Naive thymus-derived CD8-positive, alpha-beta T cell (primary cell): Measurements from ENCODE around the gene RNF182. TPM values are rescaled to one million over a fixed set of nuclear protein-coding genes. Genes with fewer than 3 reads are reported as not detected.
"Not testable (repeated sequence)": the region's sequence is repeated elsewhere in the genome, so short reads cannot be mapped to it uniquely, and the experiment has no call there.

Experiments used
- ATAC-seq, 2 donors: fragments of 150-1000 bp; cut with Tn5 transposase in 1 of 2; sonication (Bioruptor Pico), chemical (Tn5 transposase) in 1 of 2; 1 replicate in 1 of 2; 2 replicates in 1 of 2; pipeline ENCODE4 v1.10.0; 2021; ENCODE audit warnings: mild to moderate bottlenecking in 2 of 2, moderate library complexity in 2 of 2
- POLR2A ChIA-PET: fragments of 350-600 bp; sonication (Branson Sonifier 250); formaldehyde crosslinking; loops from one replicate; lab custom pipeline; 2021; ENCODE audit warnings: antibody characterized with exemption; lab: Charles Lee
- DNase-seq, 10 donors: peaks; one replicate each; pipeline versions ENCODE4 v3.0.0 to v3.0.0-alpha.2; 2020 to 2022
- H3K27ac Mint-ChIP-seq, 10 donors: one replicate each; pipeline ENCODE4 v1.8.0; 2020 to 2022; ENCODE audit warnings: mild to moderate bottlenecking in 10 of 10, mixed read lengths in 10 of 10, moderate library complexity in 4 of 10, inconsistent platforms in 1 of 10
- H3K27me3 Mint-ChIP-seq, 5 donors: one replicate each; pipeline ENCODE4 v1.8.0; 2021 to 2022; ENCODE audit warnings: mixed read lengths in 5 of 5
- H3K36me3 Mint-ChIP-seq, 3 donors: one replicate each; pipeline ENCODE4 v1.8.0; 2020 to 2022; ENCODE audit warnings: mixed read lengths in 3 of 3, mild to moderate bottlenecking in 2 of 3, inconsistent platforms in 1 of 3
- H3K4me1 Mint-ChIP-seq, 4 donors: one replicate each; pipeline ENCODE4 v1.8.0; 2021 to 2022; ENCODE audit warnings: mixed read lengths in 4 of 4
- H3K4me3 Mint-ChIP-seq, 10 donors: one replicate each; pipeline ENCODE4 v1.8.0; 2020 to 2022; ENCODE audit warnings: mild to moderate bottlenecking in 10 of 10, mixed read lengths in 10 of 10, moderate library complexity in 6 of 10, inconsistent platforms in 1 of 10
- H3K9me3 Mint-ChIP-seq, 9 donors: one replicate each; pipeline ENCODE4 v1.8.0; 2020 to 2022; ENCODE audit warnings: mixed read lengths in 9 of 9, mild to moderate bottlenecking in 3 of 9, inconsistent platforms in 1 of 9, moderate library complexity in 1 of 9
- polyA plus RNA-seq, 3 donors: library from polyadenylated mRNA; unstranded; fragments of 300-500 nt; fragmentation: Illumina TruSeq; gene quantifications; one replicate each; pipeline ENCODE4 v1.2.3, GENCODE V29; 2021
- total RNA-seq, 8 experiments: library from RNA in 2 of 8; stranded (reverse) in 2 of 8; gene quantifications; one replicate each; pipeline ENCODE4 v1.2.3 and lab custom pipeline; 2021 to 2026

RNF182 gene
- total and polyA plus RNA-seq, 5 experiments from 2014 or later: not detected

GRCh38 chr6:14017626-14018475 lies 93.1 kb downstream of the RNF182 start:
- H3K27me3 Mint-ChIP-seq: peaks cover 5 to 22% (median 11%) of the 10 kb centered on the region in 5 donors
- H3K4me1 Mint-ChIP-seq: no peaks in the 10 kb centered on the region
- DNase-seq (no peak), ATAC-seq (no peak)
- H3K36me3 Mint-ChIP-seq: no peaks in the 10 kb centered on the region
- POLR2A ChIA-PET: no interaction called here
- H3K27ac Mint-ChIP-seq: no peak overlapping the region
- peaks cover 0 to 6% (median 0%) of the 10 kb centered on the region in 9 donors for H3K9me3 Mint-ChIP-seq
- H3K4me3 Mint-ChIP-seq: no peak overlapping the region

DNA sequence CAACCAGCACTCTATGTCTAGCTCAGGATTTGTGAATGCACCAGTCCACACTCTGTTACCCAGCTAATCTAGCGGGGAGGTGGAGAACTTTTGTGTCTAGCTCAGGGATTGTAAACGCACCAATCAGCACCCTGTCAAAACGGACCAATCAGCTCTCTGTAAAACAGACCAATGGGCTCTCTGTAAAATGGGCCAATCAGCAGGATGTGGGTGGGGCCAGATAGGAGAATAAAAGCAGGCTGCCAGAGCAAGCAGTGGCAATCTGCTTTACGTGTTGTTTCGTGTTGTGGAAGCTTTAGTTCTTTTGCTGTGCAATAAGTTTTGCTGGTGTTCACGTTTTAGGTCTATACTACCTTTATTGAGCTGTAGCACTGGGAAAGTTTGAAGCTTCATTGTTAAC lies 93.8 kb downstream of the RNF182 start:
- H3K27ac Mint-ChIP-seq, H3K36me3 Mint-ChIP-seq, POLR2A ChIA-PET, H3K4me1 Mint-ChIP-seq, H3K9me3 Mint-ChIP-seq, ATAC-seq, H3K4me3 Mint-ChIP-seq, DNase-seq: not testable (repeated sequence)
- H3K27me3 Mint-ChIP-seq: peaks cover 5 to 22% (median 9%) of the 10 kb centered on the region in 5 donors

DNA sequence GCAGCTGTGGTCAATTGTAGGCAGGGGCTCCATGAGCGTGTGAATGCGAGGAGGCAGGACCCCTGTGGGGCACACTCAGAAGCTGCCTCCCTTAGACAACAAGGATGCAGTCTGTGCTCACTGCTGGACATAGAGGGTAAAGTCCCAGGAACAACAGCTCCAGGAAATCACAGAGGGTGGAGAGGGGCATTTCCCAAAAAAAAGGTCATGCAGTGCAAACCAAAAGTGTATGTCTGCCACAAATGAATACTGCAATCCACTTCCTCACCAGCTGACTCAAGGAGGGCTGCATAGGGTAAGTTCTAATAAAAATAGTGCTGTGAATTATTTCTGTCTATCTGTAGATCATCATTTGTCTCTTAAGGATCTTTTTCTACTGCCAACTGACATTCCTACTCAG lies 95.8 kb downstream of the RNF182 start:
- no peaks in the 10 kb centered on the region for H3K36me3 Mint-ChIP-seq
- no peaks in the 10 kb centered on the region for H3K9me3 Mint-ChIP-seq
- H3K4me3 Mint-ChIP-seq: no peak overlapping the region
- ATAC-seq (no peak), DNase-seq (no peak)
- H3K4me1 Mint-ChIP-seq: peaks cover 0 to 4% (median 0%) of the 10 kb centered on the region in 4 donors
- H3K27ac Mint-ChIP-seq: no peak overlapping the region
- POLR2A ChIA-PET: no interaction called here
- H3K27me3 Mint-ChIP-seq: peaks cover 2 to 11% (median 4%) of the 10 kb centered on the region in 5 donors

- no peaks in the 10 kb centered on the region for H3K36me3 Mint-ChIP-seq
- H3K27me3 Mint-ChIP-seq: peaks cover 0 to 13% (median 4%) of the 10 kb centered on the region in 5 donors
- H3K9me3 Mint-ChIP-seq: no peaks in the 10 kb centered on the region
- H3K27ac Mint-ChIP-seq: peak overlapping the region in 1 of 10 donors; percentile 72
- DNase-seq (no peak), ATAC-seq (no peak)
- no peak overlapping the region for H3K4me3 Mint-ChIP-seq
- POLR2A ChIA-PET: no interaction called here
- peaks cover 0 to 4% (median 0%) of the 10 kb centered on the region in 4 donors for H3K4me1 Mint-ChIP-seq
Measured at GRCh38 chr6:14021449-14021848, 96.7 kb downstream of the RNF182 start.

GRCh38 chr6:14022673-14023072 lies 97.9 kb downstream of the RNF182 start:
- peaks cover 1 to 25% (median 6%) of the 10 kb centered on the region in 5 donors for H3K27me3 Mint-ChIP-seq
- no peaks in the 10 kb centered on the region for H3K36me3 Mint-ChIP-seq
- H3K27ac Mint-ChIP-seq: no peak overlapping the region
- DNase-seq: no peak
- ATAC-seq: no peak
- no peaks in the 10 kb centered on the region for H3K9me3 Mint-ChIP-seq
- POLR2A ChIA-PET: no interaction called here
- H3K4me3 Mint-ChIP-seq: no peak overlapping the region
- peaks cover 0 to 10% (median 3%) of the 10 kb centered on the region in 4 donors for H3K4me1 Mint-ChIP-seq

DNA sequence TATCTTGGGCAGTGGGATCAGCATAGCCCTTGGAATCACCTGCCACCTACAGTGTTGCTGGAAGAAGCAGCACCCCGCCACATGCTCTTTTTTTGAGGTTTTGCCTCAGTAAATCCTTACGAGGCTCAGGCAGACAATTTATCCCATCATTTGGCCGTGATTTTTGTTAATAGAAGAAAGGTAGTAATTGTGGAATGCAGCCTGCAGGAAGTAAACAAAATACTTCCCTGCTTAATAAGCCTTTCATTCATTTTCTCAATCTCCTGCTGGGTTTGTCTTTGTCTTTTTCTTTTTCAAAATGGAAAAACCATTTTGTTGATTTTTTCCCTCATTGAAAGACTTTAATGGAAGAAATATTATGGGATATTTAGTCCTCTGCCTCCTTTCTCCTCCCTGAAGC lies 99.1 kb downstream of the RNF182 start:
- Mint-ChIP-seq H3K27me3 (peaks cover 1 to 36% (median 7%) of the 10 kb centered on the region in 5 donors), H3K4me1 (peaks cover 0 to 10% (median 3%) of the 10 kb centered on the region in 4 donors), H3K27ac (no peak overlapping the region), H3K9me3 (no peaks in the 10 kb centered on the region), H3K4me3 (no peak overlapping the region), H3K36me3 (no peaks in the 10 kb centered on the region)
- POLR2A ChIA-PET: no interaction called here
- ATAC-seq (no peak), DNase-seq (no peak)

DNA sequence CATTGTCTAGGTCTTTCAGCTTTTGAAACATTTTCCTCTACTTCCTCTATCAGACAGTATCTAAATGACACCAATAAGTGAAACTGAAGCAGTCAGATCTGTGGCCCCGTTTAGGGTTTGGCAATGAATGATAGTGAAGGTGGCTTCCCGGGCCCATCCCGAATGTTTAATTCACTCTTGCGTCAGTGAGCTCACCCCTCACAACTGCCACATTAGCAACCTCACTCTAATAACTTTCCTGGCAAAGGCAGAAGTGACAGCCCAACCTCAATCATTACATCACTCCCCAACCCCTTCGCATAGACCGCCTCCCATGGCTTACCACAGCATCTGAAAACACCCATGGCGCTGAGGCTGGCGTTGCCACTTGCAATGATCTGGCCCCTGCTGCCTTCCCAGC lies 100.4 kb downstream of the RNF182 start:
- H3K36me3 Mint-ChIP-seq: no peaks in the 10 kb centered on the region
- H3K27me3 Mint-ChIP-seq: peaks cover 2 to 45% (median 14%) of the 10 kb centered on the region in 5 donors
- no peaks in the 10 kb centered on the region for H3K9me3 Mint-ChIP-seq
- ATAC-seq: no peak
- no peak overlapping the region for H3K4me3 Mint-ChIP-seq
- peaks cover 0 to 10% (median 3%) of the 10 kb centered on the region in 4 donors for H3K4me1 Mint-ChIP-seq
- H3K27ac Mint-ChIP-seq: no peak overlapping the region
- peak in 1 of 10 donors; percentile 3 for DNase-seq
- POLR2A ChIA-PET: no interaction called here

GRCh38 chr6:14026831-14027539 lies 102.2 kb downstream of the RNF182 start:
- peaks cover 0 to 3% (median 0%) of the 10 kb centered on the region in 9 donors for H3K9me3 Mint-ChIP-seq
- H3K36me3 Mint-ChIP-seq: no peaks in the 10 kb centered on the region
- no peak overlapping the region for H3K4me3 Mint-ChIP-seq
- peaks cover 4 to 45% (median 20%) of the 10 kb centered on the region in 5 donors for H3K27me3 Mint-ChIP-seq
- POLR2A ChIA-PET: no interaction called here
- no peak for DNase-seq
- H3K4me1 Mint-ChIP-seq: peaks cover 0 to 10% (median 3%) of the 10 kb centered on the region in 4 donors
- ATAC-seq: no peak
- H3K27ac Mint-ChIP-seq: peak overlapping the region in 2 of 10 donors; percentile 7 to 29

DNA sequence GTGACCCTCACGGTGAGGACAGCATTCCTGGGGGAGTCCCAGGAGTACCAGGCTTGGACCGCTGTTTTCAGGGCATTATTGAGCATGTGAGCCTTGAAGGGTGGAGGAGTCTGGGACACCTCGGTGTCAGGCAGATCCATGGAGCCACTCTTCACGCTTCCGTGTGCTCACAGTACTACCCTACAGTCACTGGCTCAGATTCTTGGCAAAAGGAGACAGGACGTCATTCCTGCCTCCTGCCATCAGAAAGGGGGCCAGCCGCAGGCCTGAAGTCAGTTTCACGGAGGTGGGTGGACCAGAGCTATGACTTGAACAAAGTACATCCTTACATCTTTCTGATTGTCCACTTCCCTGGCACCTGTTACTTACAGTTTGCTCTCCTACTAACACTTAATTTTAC lies 103.9 kb downstream of the RNF182 start:
- Mint-ChIP-seq H3K36me3 (no peaks in the 10 kb centered on the region), H3K27ac (no peak overlapping the region), H3K4me3 (no peak overlapping the region), H3K27me3 (peaks cover 4 to 49% (median 23%) of the 10 kb centered on the region in 5 donors), H3K9me3 (peaks cover 0 to 3% (median 0%) of the 10 kb centered on the region in 9 donors), H3K4me1 (peaks cover 0 to 10% (median 3%) of the 10 kb centered on the region in 4 donors)
- no peak for ATAC-seq
- POLR2A ChIA-PET: no interaction called here
- no peak for DNase-seq

DNA sequence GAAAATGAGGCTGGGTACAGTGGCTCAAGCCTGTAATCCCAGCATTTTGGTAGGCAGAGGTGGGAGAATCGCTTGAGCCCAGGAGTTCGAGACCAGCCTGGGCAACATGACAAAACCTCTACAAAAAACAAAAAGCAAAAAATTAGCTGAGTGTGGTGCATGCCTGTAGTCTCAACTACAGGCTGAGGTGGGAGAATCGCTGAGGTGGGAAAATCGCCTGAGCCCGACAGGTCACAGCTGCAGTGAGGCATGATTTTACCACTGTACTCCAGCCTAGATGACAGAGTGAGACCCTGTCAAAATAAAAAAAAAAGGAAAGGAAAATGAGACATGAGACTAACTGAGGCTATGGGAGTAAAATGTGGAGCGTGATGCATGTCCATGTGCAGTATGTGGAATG lies 104.9 kb downstream of the RNF182 start:
- H3K27me3 Mint-ChIP-seq: peaks cover 13 to 59% (median 23%) of the 10 kb centered on the region in 5 donors
- POLR2A ChIA-PET: no interaction called here
- no peak overlapping the region for H3K4me3 Mint-ChIP-seq

More for the DNA sequence above, 104.9 kb downstream of the RNF182 start:
- Mint-ChIP-seq H3K9me3 (peaks cover 0 to 3% (median 0%) of the 10 kb centered on the region in 9 donors), H3K4me1 (peaks cover 0 to 10% (median 3%) of the 10 kb centered on the region in 4 donors), H3K36me3 (no peaks in the 10 kb centered on the region), H3K27ac (no peak overlapping the region)
- ATAC-seq (no peak), DNase-seq (no peak)
